ENCODE measurements around the gene C17orf114.

Gene C17orf114

GRCh38 chr17:4786106-4786511, 16.0 kb downstream of the C17orf114 start, which contains the start of gene VMO1:
Gene VMO1, minus strand, starts transcription at chr17:4786364. Its CDS starts 12 bp downstream, at chr17:4786352.
- DNase-seq: no peak
- H3K27me3 Mint-ChIP-seq (ENCODE audit: low read depth): peaks cover 59% of the 10 kb centered on the region
- H3K9me3 Mint-ChIP-seq: no peaks in the 10 kb centered on the region
- no peak for ATAC-seq
- H3K4me3 Mint-ChIP-seq: peak within 1 kb of the TSS; percentile 54
- H3K4me1 Mint-ChIP-seq (ENCODE audit: low read depth): peaks cover 22% of the 10 kb centered on the region
- no peaks in the 10 kb centered on the region for H3K36me3 Mint-ChIP-seq (ENCODE audit: insufficient read depth)

- peaks cover 17% of the 10 kb centered on the region for H3K4me1 Mint-ChIP-seq (ENCODE audit: low read depth)
- peaks cover 63% of the 10 kb centered on the region for H3K27me3 Mint-ChIP-seq (ENCODE audit: low read depth)
- H3K4me3 Mint-ChIP-seq: peak overlapping the region; percentile 41
- no peak for DNase-seq
- no peaks in the 10 kb centered on the region for H3K9me3 Mint-ChIP-seq
- no peak for ATAC-seq
- no peaks in the 10 kb centered on the region for H3K36me3 Mint-ChIP-seq (ENCODE audit: insufficient read depth)
Observed at GRCh38 chr17:4785311-4786105, 16.6 kb downstream of the C17orf114 start.

DNA sequence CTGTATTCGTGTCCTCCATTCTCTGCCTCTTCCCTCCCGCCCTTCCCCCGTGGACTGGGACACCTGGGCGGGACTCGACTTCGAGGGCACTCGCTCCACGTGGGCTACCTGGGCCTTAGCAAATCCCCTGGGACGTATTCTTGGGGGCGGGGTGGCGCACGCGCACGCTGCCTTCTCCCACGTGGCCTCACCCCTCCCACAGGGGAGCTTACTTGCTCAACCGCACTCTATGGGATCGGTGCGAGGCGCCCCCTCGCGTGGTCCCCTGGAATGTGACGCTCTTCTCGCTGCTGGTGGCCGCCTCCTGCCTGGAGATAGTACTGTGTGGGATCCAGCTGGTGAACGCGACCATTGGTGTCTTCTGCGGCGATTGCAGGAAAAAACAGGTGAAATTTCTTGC, 19.5 kb downstream of the C17orf114 start:
- H3K4me1 Mint-ChIP-seq (ENCODE audit: low read depth): peaks cover 14% of the 10 kb centered on the region
- ATAC-seq (no peak), DNase-seq (no peak)
- H3K27me3 Mint-ChIP-seq (ENCODE audit: low read depth): peaks cover 70% of the 10 kb centered on the region
- no peaks in the 10 kb centered on the region for H3K36me3 Mint-ChIP-seq (ENCODE audit: insufficient read depth)
- no peak overlapping the region for H3K4me3 Mint-ChIP-seq
- no peaks in the 10 kb centered on the region for H3K9me3 Mint-ChIP-seq

DNA sequence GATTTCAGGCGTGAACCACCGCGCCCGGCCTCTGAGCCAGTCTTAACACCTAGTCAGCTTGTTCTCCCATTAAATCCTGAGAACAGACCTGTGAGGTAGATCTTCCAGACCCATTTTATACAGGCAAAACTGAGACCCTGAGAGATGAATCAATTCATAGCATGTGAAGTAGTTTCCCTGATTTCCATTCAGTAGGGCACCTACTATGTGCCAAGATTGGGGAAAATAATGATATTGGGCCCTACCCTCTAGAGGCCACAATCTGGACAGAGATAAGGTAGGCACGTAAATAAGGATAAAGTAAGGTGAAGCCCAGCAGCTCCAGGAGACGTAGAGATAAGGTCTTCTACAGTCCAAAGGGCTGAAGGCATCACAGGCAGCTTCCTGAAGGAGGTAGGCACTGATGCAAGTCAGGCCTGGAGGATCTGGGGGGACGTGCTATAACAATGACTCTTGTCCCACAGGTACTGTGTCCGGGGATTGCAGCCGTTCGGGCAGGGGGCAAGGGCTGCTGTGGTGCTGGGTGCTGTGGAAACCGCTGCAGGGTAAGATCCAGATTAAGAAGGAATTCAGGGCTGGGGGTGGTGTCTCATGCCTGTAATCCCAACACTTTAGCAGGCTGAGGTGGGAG, 21.7 kb downstream of the C17orf114 start:
- Mint-ChIP-seq H3K4me3 (no peak overlapping the region), H3K27me3 (ENCODE audit: low read depth) (peaks cover 51% of the 10 kb centered on the region), H3K4me1 (ENCODE audit: low read depth) (peaks cover 4% of the 10 kb centered on the region), H3K36me3 (ENCODE audit: insufficient read depth) (no peaks in the 10 kb centered on the region), H3K9me3 (no peaks in the 10 kb centered on the region)
- no peak for ATAC-seq
- no peak for DNase-seq

DNA sequence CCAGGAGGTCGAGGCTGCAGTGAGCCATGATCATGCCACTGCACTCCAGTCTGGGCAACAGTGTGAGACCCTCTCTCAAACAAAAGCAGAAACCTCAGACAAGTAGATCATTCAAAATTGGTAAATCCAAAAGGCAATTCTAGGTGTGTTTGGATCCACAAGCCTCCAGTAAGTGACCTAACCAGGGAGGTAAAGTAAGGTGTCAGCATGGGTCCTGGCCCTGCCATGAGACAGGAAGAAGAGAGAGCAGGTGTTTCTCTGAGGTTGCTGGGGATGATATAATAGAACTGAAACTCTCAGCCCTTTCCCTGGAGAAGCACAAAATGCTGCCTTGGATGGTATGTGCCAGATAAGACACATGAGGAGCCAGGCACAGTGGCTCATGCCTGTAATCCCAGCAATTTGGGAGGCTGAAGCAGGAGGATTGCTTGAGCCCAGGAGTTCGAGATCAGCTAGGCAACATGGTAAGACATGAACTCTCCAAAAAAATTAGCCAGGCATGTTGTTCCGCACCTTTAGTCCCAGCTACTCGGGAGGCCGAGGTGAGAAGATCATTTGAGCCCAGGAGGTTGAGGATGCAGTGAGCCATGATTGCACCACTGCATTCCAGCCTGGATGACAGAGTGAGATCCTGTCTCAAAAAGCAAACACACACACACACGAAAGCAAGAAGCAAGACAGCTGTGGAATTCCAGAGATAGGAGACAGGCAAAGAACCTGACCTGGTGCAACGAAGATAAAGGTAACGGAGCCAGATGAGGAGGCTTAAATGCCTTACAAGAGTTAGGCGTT, 24.0 kb downstream of the C17orf114 start:
- H3K36me3 Mint-ChIP-seq (ENCODE audit: insufficient read depth): no peaks in the 10 kb centered on the region
- H3K4me3 Mint-ChIP-seq: no peak overlapping the region
- DNase-seq: no peak
- H3K9me3 Mint-ChIP-seq: no peaks in the 10 kb centered on the region
- no peaks in the 10 kb centered on the region for H3K4me1 Mint-ChIP-seq (ENCODE audit: low read depth)
- H3K27me3 Mint-ChIP-seq (ENCODE audit: low read depth): peaks cover 31% of the 10 kb centered on the region
- ATAC-seq: no peak

GRCh38 chr17:4772235-4772613, 29.9 kb downstream of the C17orf114 start:
- Mint-ChIP-seq H3K4me3 (no peak overlapping the region), H3K4me1 (ENCODE audit: low read depth) (peaks cover 6% of the 10 kb centered on the region), H3K27me3 (ENCODE audit: low read depth) (peaks cover 2% of the 10 kb centered on the region), H3K36me3 (ENCODE audit: insufficient read depth) (no peaks in the 10 kb centered on the region), H3K9me3 (no peaks in the 10 kb centered on the region)
- ATAC-seq (no peak), DNase-seq (no peak)

- Mint-ChIP-seq H3K4me1 (ENCODE audit: low read depth) (peaks cover 6% of the 10 kb centered on the region), H3K4me3 (no peak within 1 kb of the TSS), H3K27me3 (ENCODE audit: low read depth) (peaks cover 2% of the 10 kb centered on the region), H3K36me3 (ENCODE audit: insufficient read depth) (no peaks in the 10 kb centered on the region), H3K9me3 (no peaks in the 10 kb centered on the region)
- DNase-seq: no peak
- peak in 1 of 2 donors; percentile 28 for ATAC-seq
Observed at GRCh38 chr17:4771519-4772234, 30.5 kb downstream of the C17orf114 start, which contains the start of gene TM4SF5. Gene TM4SF5, plus strand, starts transcription at chr17:4771886. Its CDS starts 37 bp downstream, at chr17:4771923.

- DNase-seq: no peak
- peaks cover 2% of the 10 kb centered on the region for H3K27me3 Mint-ChIP-seq (ENCODE audit: low read depth)
- no peaks in the 10 kb centered on the region for H3K36me3 Mint-ChIP-seq (ENCODE audit: insufficient read depth)
- H3K4me3 Mint-ChIP-seq: no peak overlapping the region
- ATAC-seq: no peak
- H3K4me1 Mint-ChIP-seq (ENCODE audit: low read depth): peaks cover 6% of the 10 kb centered on the region
- H3K9me3 Mint-ChIP-seq: no peaks in the 10 kb centered on the region
Observed at GRCh38 chr17:4769628-4770027, 32.5 kb downstream of the C17orf114 start.

DNA sequence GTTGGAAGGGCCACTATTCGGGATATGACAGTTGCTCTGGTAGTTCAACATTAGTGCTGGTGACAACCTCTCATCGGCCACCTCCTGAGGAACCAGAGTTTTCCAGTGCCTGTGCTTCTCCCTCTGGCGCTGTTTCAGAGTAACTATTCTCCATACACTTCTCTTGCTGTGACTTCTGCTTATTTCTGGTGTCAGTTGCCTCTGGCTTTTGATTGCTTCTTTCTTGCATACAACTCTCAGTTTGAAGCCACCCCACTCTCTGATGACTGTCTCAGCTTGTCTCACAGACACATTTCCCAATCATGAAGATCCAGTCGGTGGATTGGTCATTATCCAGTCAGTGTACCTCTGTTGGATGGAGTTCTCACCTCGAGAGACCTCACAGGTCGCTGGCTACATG, 33.8 kb downstream of the C17orf114 start:
- no peak for DNase-seq
- no peaks in the 10 kb centered on the region for H3K9me3 Mint-ChIP-seq
- peaks cover 6% of the 10 kb centered on the region for H3K4me1 Mint-ChIP-seq (ENCODE audit: low read depth)
- H3K27me3 Mint-ChIP-seq (ENCODE audit: low read depth): peaks cover 2% of the 10 kb centered on the region
- no peaks in the 10 kb centered on the region for H3K36me3 Mint-ChIP-seq (ENCODE audit: insufficient read depth)
- H3K4me3 Mint-ChIP-seq: no peak overlapping the region
- ATAC-seq: no peak

GRCh38 chr17:4766723-4767122, 35.4 kb downstream of the C17orf114 start:
- Mint-ChIP-seq H3K36me3 (ENCODE audit: insufficient read depth) (no peaks in the 10 kb centered on the region), H3K4me1 (ENCODE audit: low read depth) (peaks cover 5% of the 10 kb centered on the region), H3K9me3 (no peaks in the 10 kb centered on the region), H3K27me3 (ENCODE audit: low read depth) (peaks cover 4% of the 10 kb centered on the region), H3K4me3 (no peak overlapping the region)
- DNase-seq (no peak), ATAC-seq (no peak)

GRCh38 chr17:4766201-4766600, 35.9 kb downstream of the C17orf114 start:
- Mint-ChIP-seq H3K9me3 (no peaks in the 10 kb centered on the region), H3K36me3 (ENCODE audit: insufficient read depth) (no peaks in the 10 kb centered on the region), H3K4me3 (no peak overlapping the region), H3K4me1 (ENCODE audit: low read depth) (no peaks in the 10 kb centered on the region), H3K27me3 (ENCODE audit: low read depth) (peaks cover 4% of the 10 kb centered on the region)
- no peak for DNase-seq
- ATAC-seq: no peak

DNA sequence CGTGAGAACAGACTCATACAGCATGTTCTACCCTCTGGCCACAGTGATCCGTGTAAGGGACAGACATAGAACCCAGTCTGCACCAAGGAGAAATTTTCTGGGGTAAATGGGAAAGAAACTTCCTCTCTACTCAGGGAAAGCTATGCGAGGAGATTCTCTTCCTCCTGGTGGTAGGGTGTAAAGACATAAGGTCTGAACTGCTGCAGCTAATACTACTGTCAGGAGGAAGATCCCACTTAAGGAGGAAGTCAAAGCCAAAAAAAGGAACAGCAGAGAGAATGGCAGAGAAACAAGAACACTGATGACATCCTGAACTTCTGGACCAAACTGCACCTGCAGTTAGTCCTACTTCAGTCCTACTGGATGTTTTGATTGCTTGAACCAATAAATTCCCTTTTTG, 37.5 kb downstream of the C17orf114 start:
- H3K4me1 Mint-ChIP-seq (ENCODE audit: low read depth): no peaks in the 10 kb centered on the region
- H3K27me3 Mint-ChIP-seq (ENCODE audit: low read depth): peaks cover 4% of the 10 kb centered on the region
- no peak overlapping the region for H3K4me3 Mint-ChIP-seq

GRCh38 chr17:4759776-4760236, 42.3 kb downstream of the C17orf114 start:
- Mint-ChIP-seq H3K4me3 (no peak overlapping the region), H3K27me3 (ENCODE audit: low read depth) (peaks cover 7% of the 10 kb centered on the region), H3K9me3 (no peaks in the 10 kb centered on the region), H3K4me1 (ENCODE audit: low read depth) (no peaks in the 10 kb centered on the region), H3K36me3 (ENCODE audit: insufficient read depth) (no peaks in the 10 kb centered on the region)
- no peak for DNase-seq
- no peak for ATAC-seq

More for the DNA sequence above, 37.5 kb downstream of the C17orf114 start:
- Mint-ChIP-seq H3K36me3 (ENCODE audit: insufficient read depth) (no peaks in the 10 kb centered on the region), H3K9me3 (no peaks in the 10 kb centered on the region)
- DNase-seq (no peak), ATAC-seq (no peak)

- Mint-ChIP-seq H3K27me3 (ENCODE audit: low read depth) (peaks cover 27% of the 10 kb centered on the region), H3K9me3 (no peaks in the 10 kb centered on the region), H3K4me1 (ENCODE audit: low read depth) (peaks cover 3% of the 10 kb centered on the region), H3K36me3 (ENCODE audit: insufficient read depth) (no peaks in the 10 kb centered on the region), H3K4me3 (no peak overlapping the region)
- DNase-seq (no peak), ATAC-seq (no peak)
Observed at GRCh38 chr17:4753392-4753791, 48.7 kb downstream of the C17orf114 start.
